Measurements from ENCODE around the gene HPCAL1.

Gene HPCAL1

DNA sequence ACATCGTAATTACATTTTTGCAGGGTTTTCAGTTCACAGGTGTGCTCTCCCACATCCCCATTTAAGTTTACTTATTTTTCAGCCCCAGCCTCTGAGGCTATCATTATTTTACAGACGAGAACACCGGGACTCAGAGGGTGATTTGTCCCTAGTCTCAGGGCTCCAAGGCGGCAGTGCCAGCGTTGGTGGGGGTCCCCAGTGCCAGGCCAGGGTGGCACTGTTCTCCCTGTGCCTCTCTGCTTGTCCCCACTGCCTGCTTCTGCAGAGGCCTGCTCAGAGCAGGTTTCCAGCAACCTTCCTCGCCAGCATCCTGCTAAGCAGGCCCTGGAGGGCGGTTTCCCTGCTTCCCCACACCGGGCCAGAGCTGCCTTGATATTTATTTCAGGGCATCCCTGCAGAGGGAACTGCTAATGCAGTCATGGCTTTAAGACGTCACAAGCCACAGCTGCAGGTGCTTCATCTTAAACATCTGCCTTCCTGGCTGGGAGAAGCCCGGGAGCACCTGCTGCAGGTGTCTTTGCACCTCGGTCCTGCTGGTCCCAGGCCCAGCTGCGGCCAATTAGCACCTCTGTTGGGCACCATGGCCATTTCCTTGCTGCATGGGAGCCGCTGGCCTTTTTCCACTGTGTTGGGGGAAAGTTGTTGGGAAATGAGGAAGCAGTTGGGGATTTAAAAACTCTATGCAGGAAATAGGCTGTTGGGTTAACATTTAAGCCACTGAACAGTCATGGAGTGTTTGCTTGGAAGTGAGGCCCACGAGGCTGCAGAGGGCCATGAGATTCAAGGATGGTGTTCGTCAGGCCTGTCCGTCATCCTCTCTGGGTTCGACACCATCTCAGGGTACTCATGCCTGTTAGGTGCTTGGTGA, 22.8 kb downstream of the HPCAL1 start:
- DNase-seq: no peak

GRCh38 chr2:10326151-10326616, 23.5 kb downstream of the HPCAL1 start:
- no peak for DNase-seq

GRCh38 chr2:10326707-10327594, 24.2 kb downstream of the HPCAL1 start:
- DNase-seq: no peak

DNA sequence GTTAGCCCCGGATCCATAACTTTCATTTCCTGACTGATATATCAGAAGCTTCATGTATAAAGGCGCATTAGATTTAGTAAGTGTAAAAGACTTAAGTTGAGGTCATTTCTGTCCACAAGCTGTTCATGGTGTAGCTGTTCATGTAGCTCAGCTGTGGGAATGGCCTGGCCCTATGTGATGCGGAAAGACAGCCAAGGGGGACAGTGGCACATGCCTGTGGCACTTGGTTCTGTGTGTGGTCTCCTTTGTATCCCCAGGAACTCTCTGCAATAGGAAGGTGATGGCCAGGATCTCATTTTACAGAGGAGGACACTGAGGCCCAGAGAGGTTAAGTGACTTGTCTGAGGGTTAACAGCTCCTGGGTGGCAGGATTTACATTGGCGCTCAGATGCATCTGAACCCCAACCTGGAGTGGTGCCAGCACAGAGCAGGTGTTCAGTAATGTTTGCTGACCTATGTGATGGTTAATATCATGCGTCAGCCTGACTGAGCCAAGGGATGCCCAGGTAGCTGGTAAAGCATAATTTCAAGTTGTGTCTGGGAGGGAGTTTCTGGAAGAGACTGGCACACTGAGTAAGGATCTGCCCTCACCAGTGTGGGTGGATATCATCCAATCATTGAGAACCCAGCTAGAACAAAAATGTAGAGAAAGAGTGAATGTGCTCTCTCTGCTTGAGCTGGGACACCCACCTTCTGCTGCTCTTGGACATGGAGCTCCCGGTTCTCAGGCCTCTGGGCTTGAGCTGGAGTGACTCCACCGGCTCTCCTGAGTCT, 25.4 kb downstream of the HPCAL1 start:
- DNase-seq: no peak

- no peak for DNase-seq
These were observed 26.2 kb downstream of the HPCAL1 start for GRCh38 chr2:10328670-10329579.

DNA sequence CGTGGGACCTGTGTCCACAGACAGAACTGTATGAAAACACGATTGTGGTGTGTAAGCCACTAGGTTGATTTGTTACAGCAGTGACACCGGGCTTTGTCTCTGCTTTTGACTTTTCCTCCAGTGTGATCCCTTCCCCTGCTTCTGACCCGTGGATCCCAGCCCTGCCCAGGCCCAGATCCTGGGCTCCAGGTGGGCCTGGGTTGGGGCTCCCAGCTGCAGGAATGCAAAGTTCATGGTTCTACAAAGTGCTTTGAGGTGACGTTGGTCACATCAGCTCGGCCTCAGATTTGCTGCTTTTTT, 26.8 kb downstream of the HPCAL1 start:
- DNase-seq: no peak

- no peak for DNase-seq
These were observed 27.4 kb downstream of the HPCAL1 start for GRCh38 chr2:10329880-10330699.

DNA sequence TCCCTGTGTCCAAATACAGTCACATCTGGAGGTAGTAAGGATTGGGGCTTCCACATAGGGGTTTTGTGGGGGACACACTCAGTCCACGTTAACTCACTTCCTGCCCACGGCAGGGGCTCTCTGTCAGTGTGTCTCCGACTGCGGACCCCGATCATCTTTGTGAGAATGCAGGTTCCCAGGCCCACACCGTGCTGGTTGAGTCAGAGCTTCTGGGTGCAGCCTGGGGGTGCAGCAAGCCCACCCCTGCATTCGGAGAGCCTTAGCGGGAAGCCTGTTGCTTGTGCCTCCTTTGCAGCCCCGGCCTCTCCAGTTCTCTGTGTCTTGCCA, 28.0 kb downstream of the HPCAL1 start:
- no peak for DNase-seq

DNA sequence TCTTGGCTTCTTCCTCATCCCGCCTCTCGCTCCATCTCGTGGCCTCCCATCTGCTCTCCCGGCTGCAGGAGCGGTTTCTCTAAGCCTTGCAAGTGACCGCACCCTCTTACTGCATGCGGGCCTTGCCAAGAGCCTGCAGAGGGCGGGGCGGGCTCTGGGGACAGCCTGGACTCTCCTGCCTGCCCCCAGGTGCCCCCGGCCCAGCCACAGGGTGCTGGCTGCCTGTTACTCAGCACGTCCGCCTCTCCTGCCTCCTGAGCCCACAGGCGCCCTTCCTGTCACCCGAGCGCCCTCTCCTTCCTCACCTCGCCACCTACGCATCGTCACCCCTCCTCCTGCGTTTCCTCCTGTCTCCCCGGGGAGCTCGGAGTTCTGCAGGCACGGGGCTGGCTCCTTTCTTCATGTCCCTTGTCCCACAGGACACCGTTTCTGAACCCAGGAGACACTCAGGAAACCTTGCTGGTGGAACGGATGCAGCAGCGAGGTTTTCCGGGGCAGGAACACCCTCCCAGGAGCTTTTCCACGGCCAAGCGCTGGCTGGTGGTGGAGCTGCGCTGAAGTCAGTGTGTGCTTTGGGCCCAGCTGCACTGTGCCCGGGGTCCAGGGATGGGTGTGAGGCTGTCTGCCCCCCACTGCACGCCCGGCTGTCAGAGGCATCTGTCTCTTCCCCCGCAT, 28.5 kb downstream of the HPCAL1 start:
- peak; percentile 57 to 80 for DNase-seq

- peak; percentile 89 to 97 for DNase-seq
These were observed 29.1 kb downstream of the HPCAL1 start for GRCh38 chr2:10331702-10332401.

DNA sequence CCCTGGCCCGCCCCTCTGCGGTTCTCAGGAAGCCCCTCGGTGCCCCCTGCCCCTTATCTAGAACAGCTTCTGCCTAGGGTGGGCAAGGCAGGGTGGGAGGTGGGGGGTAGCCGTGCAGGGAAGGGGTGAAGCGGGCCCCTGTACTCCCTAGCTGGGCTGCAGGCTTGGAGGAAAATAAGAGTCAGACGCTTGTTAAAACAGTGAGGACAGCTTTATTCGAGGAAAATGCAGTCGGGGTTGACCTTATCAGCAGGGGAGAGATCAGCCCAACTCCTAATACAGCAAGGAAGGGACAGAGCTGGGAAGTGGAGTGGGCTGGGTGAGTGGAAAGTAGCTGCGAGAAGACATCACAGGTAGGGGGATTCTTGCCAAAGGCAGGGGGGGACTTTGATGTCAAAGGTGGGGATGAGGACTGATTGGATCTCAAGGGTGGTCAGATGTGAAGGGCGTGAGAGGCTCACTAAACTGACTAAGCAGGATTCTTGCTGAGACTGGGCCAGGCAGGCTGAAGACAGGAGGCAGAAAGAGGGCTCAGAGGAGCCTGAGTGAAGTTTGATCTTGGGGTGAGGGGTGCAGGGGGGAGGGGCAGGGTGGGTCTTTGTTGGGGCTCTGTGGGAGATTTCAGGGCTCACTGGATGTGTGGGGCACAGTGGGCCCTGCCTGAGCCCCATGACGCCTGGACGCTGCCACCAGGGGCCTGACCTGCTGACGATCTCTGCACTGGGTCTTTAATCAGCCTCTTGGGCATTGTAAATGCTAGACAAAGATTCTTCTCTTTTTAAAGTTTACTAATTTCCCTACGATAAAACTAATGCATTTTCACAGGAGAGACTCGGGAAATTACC, 29.9 kb downstream of the HPCAL1 start:
- DNase-seq: no peak

DNA sequence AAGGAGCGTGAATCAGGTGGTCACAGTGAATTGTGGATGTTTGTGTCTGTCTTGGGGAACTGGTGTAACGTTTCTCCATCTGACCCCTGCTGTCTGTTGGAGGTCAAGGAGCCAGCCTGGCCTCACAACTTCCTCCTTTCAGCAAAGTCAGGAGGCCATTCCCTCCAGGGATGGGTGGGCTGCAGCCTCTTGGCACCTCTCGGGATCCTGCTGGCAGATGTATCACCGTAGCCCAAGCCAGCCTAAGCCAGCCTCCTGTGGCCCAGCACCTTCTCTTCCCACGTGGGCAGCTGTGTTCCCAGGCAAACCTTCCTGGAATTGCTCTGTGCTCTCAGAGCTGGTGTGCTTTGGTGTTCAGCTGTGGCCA, 30.5 kb downstream of the HPCAL1 start:
- DNase-seq: peak; percentile 49 to 72

DNA sequence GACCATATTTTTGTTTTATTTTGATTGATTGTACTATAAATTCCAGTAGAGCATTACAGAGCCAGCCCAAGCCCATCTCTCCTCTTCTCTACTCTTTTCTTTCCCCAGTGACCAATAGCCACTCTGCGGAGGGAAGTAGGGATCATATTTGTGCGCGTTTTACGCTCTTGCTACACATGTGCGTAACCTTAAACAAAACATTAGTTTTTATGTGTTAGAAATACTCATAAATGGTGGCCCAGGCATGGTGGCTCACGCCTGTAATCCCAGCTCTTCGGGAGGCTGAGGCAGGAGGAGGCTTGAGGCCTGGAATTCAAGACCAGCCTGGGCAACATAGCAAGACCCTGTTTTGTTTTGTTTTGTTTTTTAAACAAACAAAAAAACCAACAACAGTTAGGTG, 31.3 kb downstream of the HPCAL1 start:
- DNase-seq: no peak

DNA sequence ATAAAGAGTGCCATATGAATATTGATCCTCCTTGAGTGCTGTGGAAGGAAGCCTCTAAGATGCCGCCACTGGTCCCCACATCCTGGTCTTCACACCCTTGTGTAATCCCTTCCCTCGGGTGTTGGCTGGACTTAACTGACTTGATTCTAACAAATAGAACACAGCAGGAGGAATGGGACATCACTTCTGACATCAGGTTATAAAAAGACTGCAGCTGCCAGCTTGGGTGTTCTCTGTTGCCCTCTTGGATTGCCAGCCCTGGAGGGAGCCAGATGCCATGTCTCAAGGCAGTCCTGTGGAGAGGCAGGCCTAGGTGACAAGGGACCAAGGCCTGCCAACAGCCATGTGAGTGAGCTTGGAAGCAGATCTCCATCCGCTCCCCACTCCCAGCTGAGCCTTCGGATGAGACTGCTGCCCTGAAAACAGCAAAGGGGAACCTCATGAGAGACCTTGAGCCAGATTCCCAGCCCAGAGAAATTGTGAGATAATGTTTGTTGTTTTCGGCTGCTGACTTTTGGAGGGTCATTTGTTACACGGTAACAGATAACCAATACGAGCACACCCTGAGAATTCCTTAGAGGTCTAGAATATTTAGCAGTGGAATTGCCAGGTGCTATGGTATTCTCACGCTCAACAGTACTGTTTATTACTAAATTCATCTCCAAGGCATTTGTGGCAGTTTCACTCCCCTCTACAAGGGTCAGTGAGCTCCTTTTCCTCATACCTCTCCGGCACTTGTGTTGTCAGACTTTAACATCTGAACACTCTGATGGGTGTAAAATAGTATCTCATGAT, 32.5 kb downstream of the HPCAL1 start:
- DNase-seq: no peak

DNA sequence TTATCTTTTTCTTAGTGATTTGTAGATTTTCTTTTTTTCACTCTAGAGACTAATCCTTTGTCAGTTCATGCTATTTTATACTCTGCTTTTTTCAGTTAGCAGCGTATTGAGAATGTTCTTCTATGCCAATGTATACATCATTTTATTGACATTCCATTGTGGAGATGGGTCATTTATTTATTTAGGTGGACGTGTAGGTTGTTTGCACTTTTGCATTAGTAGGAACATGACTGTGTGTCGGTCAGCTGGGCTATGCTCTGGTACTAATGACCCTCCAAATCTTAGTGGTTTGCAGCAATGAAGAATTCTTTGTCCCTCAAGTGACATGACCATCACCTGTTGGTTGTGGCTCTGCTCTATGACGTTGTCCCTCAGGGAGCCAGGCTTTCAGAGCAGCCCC, 33.6 kb downstream of the HPCAL1 start:
- DNase-seq: no peak

GRCh38 chr2:10337449-10338269, 35.0 kb downstream of the HPCAL1 start:
- no peak for DNase-seq
